GM18511 (cell line): ENCODE measurements around the gene GATM.
"Not testable (repeated sequence)": the region's sequence is repeated elsewhere in the genome, so short reads cannot be mapped to it uniquely, and the experiment has no call there.

Source experiments
- ATAC-seq: cut with Tn5 transposase; IDR thresholded peaks from one replicate; pipeline ENCODE4 v1.9.1; 2021; ENCODE audit warnings: mild to moderate bottlenecking, moderate library complexity; ENCODE audit not compliant: unreplicated experiment

The GATM gene

DNA sequence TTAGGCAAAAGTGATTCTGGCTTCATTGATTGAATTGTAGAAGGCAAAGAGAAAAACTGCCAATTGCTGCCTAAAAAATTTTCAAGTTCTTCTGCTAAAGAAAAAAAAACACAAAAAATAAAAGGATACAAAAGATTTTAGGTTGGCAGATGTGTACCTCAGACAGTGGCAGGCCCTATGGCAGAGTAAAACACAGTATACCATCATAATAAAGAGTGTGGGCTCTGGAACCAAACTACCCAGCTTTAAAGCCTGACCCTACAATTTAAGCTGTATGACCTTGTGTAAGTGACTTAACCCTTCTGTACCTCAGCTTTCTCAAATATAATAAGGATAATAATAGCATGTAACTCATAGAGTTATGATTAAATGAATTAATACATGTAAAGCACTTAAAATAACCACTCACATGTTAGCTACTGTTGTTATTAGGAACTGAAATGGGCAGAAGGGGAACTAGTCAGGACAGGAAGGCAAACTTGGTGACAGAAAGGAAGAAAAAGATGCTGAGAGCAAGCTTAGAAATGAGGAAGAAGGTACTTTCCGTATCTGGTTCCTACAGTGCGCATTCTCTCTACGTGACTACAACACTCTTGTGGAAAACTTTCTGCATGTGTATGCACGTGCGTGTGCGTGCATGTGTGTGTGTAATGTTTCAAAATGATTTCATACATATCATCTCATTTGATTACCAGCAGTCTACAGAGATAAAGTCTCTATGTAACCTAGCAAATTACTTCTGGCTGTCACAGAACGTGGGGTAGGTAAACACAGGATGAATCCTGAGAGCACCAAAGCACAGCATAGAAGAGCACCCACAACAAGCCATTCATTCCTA is 13.6 kb upstream of the GATM start:
- peak; percentile 97 for ATAC-seq

DNA sequence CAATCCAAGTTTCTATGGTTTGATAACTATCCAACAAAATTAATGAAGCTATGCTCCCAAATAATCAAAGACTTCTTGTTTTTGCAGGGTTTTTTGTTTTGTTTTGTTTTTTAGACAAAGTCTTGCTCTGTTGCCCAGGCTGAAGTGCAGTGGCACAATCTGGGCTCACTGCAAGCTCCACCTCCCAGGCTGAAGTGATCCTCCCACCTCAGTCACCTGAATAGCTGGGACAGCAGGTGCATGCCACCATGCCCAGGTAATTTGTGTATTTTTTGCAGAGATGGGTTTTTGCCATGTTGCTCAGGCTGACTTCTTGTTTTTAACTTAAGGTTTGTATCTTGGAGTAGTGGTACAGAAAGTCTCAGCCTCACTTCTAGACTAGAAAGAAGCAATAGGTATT is 11.0 kb upstream of the GATM start:
- no peak for ATAC-seq

GRCh38 chr15:45387380-45388007 is 9.2 kb upstream of the GATM start:
- ATAC-seq, result no peak

DNA sequence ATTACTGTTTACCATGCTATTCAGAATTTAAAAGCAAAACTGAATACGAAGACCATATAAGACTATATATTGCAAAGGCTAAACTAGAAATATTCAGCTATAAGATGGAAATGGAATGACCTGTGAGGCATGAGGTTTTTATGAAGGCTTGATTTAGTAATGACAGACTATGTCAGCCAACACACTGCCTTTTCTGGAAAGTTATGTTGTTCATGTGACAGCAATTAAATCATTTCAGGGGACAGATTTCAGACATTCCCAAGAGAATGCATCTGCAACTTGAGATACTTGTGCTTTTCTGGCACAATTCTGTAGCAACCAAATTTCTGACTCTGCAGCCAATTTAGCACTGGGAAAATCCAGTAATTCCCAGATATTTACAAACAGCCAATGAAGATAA is 8.6 kb upstream of the GATM start:
- ATAC-seq, result no peak

DNA sequence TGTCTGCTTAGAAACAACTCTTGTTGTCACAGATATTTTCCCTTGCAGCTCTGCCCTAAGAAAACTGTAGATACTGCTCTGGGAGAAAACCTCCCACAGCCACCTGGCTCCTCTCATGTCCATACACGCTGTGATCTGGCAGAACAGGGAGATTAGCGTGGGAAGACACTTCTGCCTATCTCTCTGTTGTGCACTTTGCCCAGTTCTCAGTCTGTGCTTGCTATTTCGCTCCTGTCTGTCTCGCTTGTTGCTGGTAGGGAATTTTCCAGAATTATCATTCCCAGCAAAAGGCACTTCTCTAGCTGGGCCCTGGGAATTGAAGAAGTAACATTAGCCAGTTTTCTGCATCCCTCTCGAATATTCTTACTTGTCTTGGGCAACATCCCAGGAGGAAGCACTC is 8.1 kb upstream of the GATM start:
- no peak for ATAC-seq

GRCh38 chr15:45385590-45385989 is 7.2 kb upstream of the GATM start:
- ATAC-seq, result no peak

GRCh38 chr15:45384700-45385099 is 6.4 kb upstream of the GATM start:
- ATAC-seq, result no peak

GRCh38 chr15:45378913-45379262 is 544 bp upstream of the GATM start:
- no peak for ATAC-seq

DNA sequence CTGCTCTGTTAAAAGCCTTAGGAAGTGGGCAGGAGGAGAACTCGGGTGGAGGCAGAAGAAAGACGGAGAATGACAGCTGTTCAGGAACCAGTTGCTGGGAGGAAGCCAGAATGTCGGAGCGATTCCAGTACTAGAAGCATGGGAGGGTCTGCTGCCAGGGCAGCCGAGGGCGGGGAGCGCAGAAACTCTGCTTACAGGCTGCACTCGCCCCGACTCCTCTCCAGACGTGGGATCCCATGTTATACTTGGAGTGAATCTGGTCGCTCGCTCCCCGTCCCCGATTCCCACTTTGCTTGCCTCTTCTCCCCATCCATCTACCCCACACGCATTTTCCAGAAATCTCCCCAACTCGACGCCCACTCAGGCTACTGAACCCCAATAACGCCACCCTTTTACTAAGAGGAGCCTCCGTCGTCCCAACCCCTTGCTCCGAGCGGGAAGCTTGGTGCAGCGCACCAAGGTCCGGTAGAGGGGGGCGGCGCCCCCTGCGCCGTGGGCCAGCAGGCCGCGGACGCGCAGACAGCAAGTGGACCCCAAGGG is 665 bp downstream of the GATM start:
- peak; percentile 29 for ATAC-seq

DNA sequence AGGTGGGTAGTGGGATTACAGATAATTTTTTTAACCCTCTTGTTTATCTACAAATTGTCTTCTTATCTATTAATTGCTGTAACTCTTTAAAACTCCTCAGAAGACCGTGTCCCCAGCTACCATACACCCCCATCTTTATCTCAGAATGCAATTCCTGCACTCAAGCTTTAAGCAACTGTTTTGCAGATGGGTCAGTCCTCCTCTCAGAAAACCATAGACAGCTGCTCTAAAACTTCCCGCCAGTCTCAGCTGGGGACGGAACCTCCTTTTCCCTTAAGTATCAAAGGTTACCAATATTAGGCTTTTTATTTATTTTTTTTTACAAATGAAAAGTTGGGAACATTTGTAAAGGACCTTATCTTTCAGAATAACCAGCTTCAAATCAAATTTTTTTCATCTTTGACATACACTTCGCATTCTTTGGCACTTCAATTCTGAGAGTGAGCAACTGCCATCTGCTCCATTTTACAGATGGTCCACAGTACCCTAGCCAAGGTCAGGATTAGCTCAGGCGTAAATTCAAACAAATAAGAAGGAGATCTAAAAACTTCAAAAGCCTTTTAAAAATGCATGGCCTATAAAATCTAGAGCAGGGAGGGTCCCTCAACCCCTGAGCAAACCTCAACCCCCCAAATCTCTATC is 1.3 kb downstream of the GATM start:
- ATAC-seq, result no peak

DNA sequence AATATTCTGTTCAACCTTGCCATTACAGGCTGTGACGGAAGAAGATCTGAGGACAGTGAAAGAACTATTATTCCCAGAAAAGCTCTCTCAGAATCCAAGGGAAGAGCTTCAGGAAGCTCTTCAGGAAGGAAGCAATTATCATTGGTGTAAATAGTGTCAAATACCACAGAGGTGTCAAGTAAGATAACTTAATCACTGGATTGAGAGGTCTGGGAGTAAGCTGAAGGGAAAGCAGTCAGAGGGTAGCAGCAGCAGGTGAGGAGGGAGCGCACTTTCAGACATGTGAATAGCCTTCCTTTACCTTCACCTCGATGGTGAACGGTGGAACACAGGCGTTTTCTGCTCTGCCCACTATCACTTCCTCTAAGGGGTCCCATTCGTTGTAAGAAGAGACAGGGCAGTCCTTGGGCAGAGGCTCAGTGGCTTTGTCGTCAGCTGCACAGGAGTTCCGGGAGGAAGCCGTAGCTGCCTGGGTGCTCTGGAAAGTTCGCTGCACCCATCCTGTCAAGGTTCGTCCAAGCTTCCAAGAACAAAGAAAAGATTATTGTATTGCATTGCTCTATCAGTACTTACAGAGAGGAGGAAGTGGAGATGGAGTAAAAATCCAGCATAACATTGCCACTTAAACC is 1.9 kb downstream of the GATM start:
- ATAC-seq, result no peak

DNA sequence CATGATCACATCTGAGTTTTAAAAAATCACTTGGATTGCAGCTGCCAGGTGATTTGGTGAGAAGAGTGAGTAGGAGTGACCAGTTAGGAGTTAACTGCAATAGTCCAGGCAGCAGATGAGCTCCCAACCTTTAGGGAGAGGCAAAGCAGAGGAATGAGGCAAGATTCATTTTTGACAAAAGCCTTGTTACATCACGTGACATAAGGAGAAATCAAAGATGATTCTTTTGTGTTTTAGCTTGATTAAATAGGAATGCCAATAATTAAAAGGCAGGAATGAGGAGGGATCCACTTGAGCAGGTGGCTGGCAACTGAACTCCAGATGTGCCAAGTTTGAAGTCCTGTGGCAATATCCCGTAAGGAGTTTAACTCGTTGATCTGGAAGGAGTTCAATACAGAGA is 2.5 kb downstream of the GATM start:
- no peak for ATAC-seq

DNA sequence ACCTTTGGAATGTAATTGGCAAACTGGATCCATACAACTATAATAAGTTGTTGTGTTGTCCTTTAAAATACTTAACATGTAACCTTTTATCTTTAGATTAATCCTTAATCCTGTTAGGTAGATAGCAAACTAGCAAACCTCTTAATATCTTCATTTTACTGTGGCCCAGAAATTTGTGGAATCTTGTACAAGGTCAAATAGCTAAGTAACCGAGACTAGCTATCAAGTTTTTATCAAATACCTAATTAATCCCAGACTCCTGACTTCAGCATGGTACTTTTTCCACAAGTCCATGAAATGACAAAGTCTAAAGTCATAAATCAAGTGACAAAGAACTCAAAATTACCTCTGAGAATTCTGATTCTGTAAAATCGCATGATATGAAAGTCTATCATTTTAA is 4.4 kb downstream of the GATM start:
- no peak for ATAC-seq

DNA sequence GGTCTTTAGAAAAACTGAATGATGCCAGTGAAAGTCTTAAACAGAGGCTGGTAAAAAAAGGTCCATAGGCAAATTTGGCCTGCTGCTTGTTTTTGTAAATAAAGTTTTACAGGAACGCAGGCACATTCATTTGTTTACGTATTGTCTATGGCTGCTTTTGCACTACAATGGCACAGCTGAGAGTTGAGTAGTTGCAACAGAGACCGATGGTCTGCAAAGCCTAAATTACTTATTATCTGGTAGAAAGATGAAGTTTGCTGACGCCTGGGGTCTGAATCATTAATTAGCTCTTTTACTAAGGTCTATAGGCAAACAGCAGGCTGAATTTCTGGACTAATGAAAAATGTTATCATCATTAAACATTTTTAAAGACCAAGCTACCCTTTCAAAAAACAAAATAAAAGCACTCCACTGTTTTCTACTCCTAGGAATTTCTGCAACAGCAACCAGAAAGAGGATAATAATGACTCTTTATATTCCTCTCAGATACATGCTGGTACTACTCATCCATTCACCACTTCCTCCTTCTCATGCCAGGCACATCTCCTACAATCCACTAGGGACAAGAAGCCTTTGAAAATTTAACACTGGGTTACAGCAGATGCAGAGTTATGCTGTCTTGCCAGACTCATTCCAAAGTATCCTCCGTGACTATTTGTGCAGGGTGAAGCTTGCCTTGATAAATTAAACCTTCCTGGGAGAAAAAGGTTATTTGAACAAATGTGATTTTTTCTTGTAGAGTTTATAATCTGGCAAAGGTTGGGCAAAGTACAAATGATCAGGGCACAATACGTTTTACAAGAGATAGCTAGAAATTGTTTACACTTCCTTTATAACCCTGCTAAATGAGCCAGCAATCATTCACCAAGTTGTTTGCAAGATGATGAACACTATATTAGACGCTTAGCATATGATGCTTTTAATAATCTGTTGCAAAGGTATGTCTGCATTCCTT is 6.0 kb downstream of the GATM start:
- ATAC-seq, result no peak

DNA sequence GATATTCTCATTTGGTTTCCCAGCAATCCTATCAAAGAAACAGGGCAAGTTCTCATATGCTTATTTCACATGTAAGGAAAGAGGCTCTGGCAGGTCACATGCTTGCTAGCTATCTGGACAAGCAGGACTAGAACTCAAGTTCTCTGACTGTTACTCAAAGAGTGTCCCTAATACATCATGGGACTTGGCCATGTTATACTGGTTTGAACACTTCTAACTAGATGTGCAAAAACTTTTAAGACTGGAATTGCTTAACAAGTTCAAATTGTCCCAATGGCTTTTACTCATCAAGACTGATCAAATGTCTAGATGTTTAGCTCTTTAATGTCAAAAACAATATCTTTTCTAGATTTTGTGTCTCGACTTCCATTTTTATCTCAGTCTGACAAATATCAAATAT is 6.8 kb downstream of the GATM start:
- no peak for ATAC-seq

- ATAC-seq, result not testable (repeated sequence)
Observed at GRCh38 chr15:45370042-45370441, 8.3 kb downstream of the GATM start.

DNA sequence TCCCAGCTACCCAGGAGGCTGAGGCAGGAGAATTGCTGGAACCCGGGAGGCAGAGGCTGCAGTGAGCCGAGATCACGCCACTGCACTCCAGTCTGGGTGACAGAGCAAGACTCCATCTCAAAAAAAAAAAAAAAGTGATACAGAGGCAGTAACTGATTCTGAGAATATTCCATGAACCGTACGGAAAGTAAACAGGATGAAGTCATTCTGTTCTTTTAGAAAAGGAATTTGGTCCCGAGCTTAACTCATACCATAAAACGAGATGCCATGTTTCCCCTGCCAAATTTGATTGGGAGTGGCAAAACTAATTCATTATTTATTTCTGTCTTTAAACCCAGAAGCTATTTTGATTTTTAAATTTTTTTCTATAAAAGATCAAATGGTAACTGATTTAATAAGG is 11.1 kb downstream of the GATM start:
- not testable (repeated sequence) for ATAC-seq

DNA sequence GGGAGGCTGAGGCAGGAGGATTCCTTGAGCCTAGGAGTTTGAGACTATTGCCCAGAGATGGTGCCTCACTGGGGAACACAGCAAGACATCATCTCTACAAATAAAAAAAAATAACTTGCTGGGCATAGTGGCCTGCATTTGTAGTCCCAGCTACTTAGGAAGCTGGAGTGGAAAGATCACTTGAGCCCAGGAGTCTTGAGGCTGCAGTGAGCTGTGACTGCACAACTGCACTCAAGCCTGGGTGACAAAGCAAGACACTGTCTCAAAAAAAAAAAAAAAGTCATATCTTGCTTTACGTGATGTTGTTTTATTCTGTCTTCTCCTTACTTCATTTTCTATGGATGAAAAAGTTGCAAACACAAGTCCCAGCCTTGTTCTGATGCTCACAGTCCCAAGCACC is 14.1 kb downstream of the GATM start:
- no peak for ATAC-seq

DNA sequence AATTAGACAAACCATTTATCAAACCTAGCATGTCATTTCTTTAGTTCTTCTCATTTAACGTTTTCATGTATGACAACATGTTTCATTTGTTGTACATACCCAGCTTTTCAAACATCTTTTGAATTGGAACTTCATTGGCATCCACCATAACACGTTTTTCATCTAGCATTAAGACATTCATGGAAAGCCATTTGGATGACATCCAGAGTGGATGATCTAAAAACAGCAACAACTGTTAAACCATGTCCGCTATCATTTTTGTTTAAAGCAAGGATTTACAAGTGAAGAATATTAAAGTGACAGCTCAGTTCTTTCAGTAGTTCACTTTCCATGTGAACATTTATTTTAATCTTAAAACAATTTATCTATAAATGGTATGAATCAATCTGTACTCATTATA is 14.5 kb downstream of the GATM start:
- no peak for ATAC-seq

- no peak for ATAC-seq
Observed at GRCh38 chr15:45363334-45363733, 15.0 kb downstream of the GATM start.
